Measurements from ENCODE around the gene LARP4. TPM values are rescaled to one million over a fixed set of nuclear protein-coding genes. Genes with fewer than 3 reads are reported as not detected.

LARP4 gene
- total and polyA plus RNA-seq, 2 donors (not counting 3 experiments of a cell fraction or from before 2014, with no cell fraction given), result 8.9 to 69.6 TPM

DNA sequence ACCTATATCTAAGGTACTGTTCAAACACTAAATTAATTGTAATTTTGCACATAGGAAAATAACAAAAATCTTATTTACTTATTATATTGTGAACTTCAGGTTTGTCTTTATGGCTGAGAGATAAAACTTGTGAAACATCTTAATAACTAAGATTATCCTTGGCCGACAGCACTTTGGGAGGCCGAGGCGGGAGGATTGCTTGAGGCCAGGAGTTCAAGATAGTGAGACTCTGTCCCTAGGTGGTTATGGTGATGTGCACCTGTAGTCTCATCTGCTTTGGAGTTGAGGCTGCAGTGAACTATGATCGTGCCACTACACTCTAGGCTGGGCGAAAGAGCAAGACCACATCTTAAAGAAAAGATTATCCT, 126.7 kb downstream of the LARP4 start:
- Histone ChIP-seq H2AFZ (ENCODE audit: low read depth, low read length) (no peak overlapping the region), H3K4me3 (replicated peaks in 1 of 3; ENCODE audit: insufficient read depth in 1 of 3, low read depth in 1 of 3, low read length in 3 of 3) (no peak overlapping the region), H3K27me3 (ENCODE audit: control insufficient read depth in 2 of 2, insufficient read depth in 2 of 2, low read length in 2 of 2) (no peaks in the 10 kb centered on the region), H3K27ac (ENCODE audit: insufficient read depth, low read depth, low read length) (no peak overlapping the region), H4K20me1 (replicated peaks; ENCODE audit: control insufficient read depth, extremely low read depth, insufficient read depth, low read length) (no peaks in the 10 kb centered on the region), H3K4me2 (ENCODE audit: insufficient read depth, low read length) (no peak overlapping the region), H3K36me3 (ENCODE audit: control insufficient read depth in 2 of 2, extremely low read depth in 1 of 2, insufficient read depth in 2 of 2, low read length in 2 of 2) (no peaks in the 10 kb centered on the region), H3K79me2 (ENCODE audit: control insufficient read depth, insufficient read depth, low read length) (peaks cover 33% of the 10 kb centered on the region), H3K9me3 (replicated peaks; ENCODE audit: control insufficient read depth, insufficient read depth, low read length) (no peaks in the 10 kb centered on the region), H3K9ac (replicated peaks; ENCODE audit: extremely low read depth, insufficient read depth, low read length) (no peak overlapping the region), H3K9me1 (replicated peaks; ENCODE audit: control insufficient read depth, extremely low read depth, insufficient read depth, low read length) (no peaks in the 10 kb centered on the region), H3K4me1 (ENCODE audit: control insufficient read depth, extremely low read depth, insufficient read depth, low read length) (peaks cover 11% of the 10 kb centered on the region)
- FAIRE-seq, result no peak
- ChIA-PET CTCF (no interaction called here), POLR2A (no interaction called here)
- BruUV-seq (replicated peaks), result no TSS peak
- dilution Hi-C loops (cut with MboI; ENCODE audit: extremely low pct_ligation_motif_present, low sequenced_read_pairs) (no loop called here), intact Hi-C loops (cut with micrococcal nuclease) (no loop called here)
- TF ChIP-seq JUN (IDR thresholded peaks at IDR 0.05; ENCODE audit: borderline replicate concordance, insufficient read depth, insufficient read length, low read depth) (no peak), POLR2A (IDR thresholded peaks at IDR 0.05; ENCODE audit: low read depth, low read length) (no peak), MYC (IDR thresholded peaks at IDR 0.05; ENCODE audit: low read depth, low read length) (no peak), EZH2 (IDR thresholded peaks at IDR 0.05; ENCODE audit: borderline replicate concordance, low read depth, low read length, severe bottlenecking) (no peak), FOS (IDR thresholded peaks at IDR 0.05; ENCODE audit: borderline replicate concordance, insufficient read depth, low read length) (no peak), GATA2 (IDR thresholded peaks at IDR 0.05; ENCODE audit: insufficient read depth, insufficient read length, low read depth, low read length) (no peak), POLR2AphosphoS5 (IDR thresholded peaks at IDR 0.05; ENCODE audit: insufficient read depth, low read depth, low read length) (no peak)
- TF ChIP-seq, protein P1, sequence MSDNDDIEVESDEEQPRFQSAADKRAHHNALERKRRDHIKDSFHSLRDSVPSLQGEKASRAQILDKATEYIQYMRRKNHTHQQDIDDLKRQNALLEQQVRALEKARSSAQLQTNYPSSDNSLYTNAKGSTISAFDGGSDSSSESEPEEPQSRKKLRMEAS (IDR thresholded peaks at IDR 0.05; ENCODE audit: insufficient read depth, insufficient read length), result no peak
- TF ChIP-seq, protein P2, sequence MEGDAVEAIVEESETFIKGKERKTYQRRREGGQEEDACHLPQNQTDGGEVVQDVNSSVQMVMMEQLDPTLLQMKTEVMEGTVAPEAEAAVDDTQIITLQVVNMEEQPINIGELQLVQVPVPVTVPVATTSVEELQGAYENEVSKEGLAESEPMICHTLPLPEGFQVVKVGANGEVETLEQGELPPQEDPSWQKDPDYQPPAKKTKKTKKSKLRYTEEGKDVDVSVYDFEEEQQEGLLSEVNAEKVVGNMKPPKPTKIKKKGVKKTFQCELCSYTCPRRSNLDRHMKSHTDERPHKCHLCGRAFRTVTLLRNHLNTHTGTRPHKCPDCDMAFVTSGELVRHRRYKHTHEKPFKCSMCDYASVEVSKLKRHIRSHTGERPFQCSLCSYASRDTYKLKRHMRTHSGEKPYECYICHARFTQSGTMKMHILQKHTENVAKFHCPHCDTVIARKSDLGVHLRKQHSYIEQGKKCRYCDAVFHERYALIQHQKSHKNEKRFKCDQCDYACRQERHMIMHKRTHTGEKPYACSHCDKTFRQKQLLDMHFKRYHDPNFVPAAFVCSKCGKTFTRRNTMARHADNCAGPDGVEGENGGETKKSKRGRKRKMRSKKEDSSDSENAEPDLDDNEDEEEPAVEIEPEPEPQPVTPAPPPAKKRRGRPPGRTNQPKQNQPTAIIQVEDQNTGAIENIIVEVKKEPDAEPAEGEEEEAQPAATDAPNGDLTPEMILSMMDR (IDR thresholded peaks at IDR 0.05; ENCODE audit: extremely low read depth in 1 of 2, insufficient read depth in 1 of 2, low read depth in 1 of 2, low read length in 2 of 2), result no peak
- DNase-seq (ENCODE audit: low read depth, low spot score), result no peak
